ENCODE data around the gene ROBO2. TPM values are rescaled to one million over a fixed set of nuclear protein-coding genes. Genes with fewer than 3 reads are reported as not detected.
A peak's percentile ranks its signal among the peaks of the same experiment; 100 is the strongest.

Gene ROBO2
- total RNA-seq, 2 donors from 2014 or later, result 2.5 to 2.9 TPM

GRCh38 chr3:77042343-77042742, 2.4 kb downstream of the ROBO2 start:
- WGBS, 2 experiments (ENCODE audit: insufficient coverage in 1 of 2, insufficient read length in 1 of 2), result 98% methylated on average over 2 of the region's 2 CpGs; no CpG with 5 or more reads in 1 of the 2 experiments
- H3K9me3 Mint-ChIP-seq, result no peaks in the 10 kb centered on the region
- DNase-seq, result no peak
- Histone ChIP-seq H3K9me3 (ENCODE audit: control insufficient read depth, low read length) (no peaks in the 10 kb centered on the region), H3K4me1 (ENCODE audit: control insufficient read depth, insufficient read depth, low read length) (no peaks in the 10 kb centered on the region), H3K4me3 (ENCODE audit: low read length) (no peak overlapping the region), H3K27me3 (ENCODE audit: control insufficient read depth, insufficient read depth, low read length, poor library complexity, severe bottlenecking) (peaks cover 30% of the 10 kb centered on the region), H3K27ac (ENCODE audit: low read depth, low read length) (no peak overlapping the region), H3K9ac (ENCODE audit: extremely low read depth, low read length, poor library complexity, severe bottlenecking) (no peak overlapping the region), H3K36me3 (ENCODE audit: control insufficient read depth, insufficient read depth, low read length) (no peaks in the 10 kb centered on the region)
- TF ChIP-seq CTCF (conservative IDR thresholded peaks at IDR 0.05), result no peak
- H3K36me3 Mint-ChIP-seq (ENCODE audit: low read depth), result no peaks in the 10 kb centered on the region
- H3K27me3 Mint-ChIP-seq (ENCODE audit: insufficient read depth), result peaks cover 35% of the 10 kb centered on the region
- peaks cover 9% of the 10 kb centered on the region for H3K4me1 Mint-ChIP-seq
- H3K4me3 Mint-ChIP-seq, result no peak overlapping the region
- H3K27ac Mint-ChIP-seq, result no peak overlapping the region

GRCh38 chr3:77042882-77043281, 3.0 kb downstream of the ROBO2 start:
- H3K4me1 ChIP-seq (ENCODE audit: control insufficient read depth, insufficient read depth, low read length), result no peaks in the 10 kb centered on the region
- no peak overlapping the region for H3K27ac ChIP-seq (ENCODE audit: low read depth, low read length)
- no peak overlapping the region for H3K27ac Mint-ChIP-seq
- no peaks in the 10 kb centered on the region for H3K9me3 ChIP-seq (ENCODE audit: control insufficient read depth, low read length)
- H3K27me3 ChIP-seq (ENCODE audit: control insufficient read depth, insufficient read depth, low read length, poor library complexity, severe bottlenecking), result peaks cover 30% of the 10 kb centered on the region
- no peak for DNase-seq
- no peak overlapping the region for H3K4me3 ChIP-seq (ENCODE audit: low read length)
- peaks cover 9% of the 10 kb centered on the region for H3K4me1 Mint-ChIP-seq
- H3K36me3 ChIP-seq (ENCODE audit: control insufficient read depth, insufficient read depth, low read length), result no peaks in the 10 kb centered on the region
- H3K36me3 Mint-ChIP-seq (ENCODE audit: low read depth), result no peaks in the 10 kb centered on the region
- H3K27me3 Mint-ChIP-seq (ENCODE audit: insufficient read depth), result peaks cover 35% of the 10 kb centered on the region
- 26 to 50% methylated on average over 2 of the region's 2 CpGs for WGBS, 2 experiments (ENCODE audit: insufficient coverage in 1 of 2, insufficient read length in 1 of 2)
- no peaks in the 10 kb centered on the region for H3K9me3 Mint-ChIP-seq
- no peak overlapping the region for H3K4me3 Mint-ChIP-seq
- no peak overlapping the region for H3K9ac ChIP-seq (ENCODE audit: extremely low read depth, low read length, poor library complexity, severe bottlenecking)
- peak; percentile 65 for TF ChIP-seq CTCF (conservative IDR thresholded peaks at IDR 0.05)

DNA sequence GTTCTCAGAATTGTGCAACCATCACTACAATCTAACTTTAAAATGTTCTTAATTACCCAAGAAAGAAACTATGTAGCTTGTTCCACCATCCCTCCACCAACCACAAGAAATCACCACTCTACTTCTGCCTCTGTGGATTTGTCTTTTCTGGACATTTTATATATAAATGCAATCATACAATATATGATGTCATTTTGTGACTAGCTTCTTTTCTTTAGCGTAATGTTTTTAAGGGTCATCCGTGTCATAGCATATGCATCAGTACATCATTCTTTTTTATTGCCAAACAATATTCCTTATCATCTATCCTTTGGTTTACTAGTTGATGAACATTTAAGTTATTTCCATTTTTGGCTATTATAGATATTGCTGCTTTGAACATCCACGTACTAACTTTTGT, 5.8 kb downstream of the ROBO2 start:
- Histone ChIP-seq H3K9me3 (ENCODE audit: control insufficient read depth, low read length) (no peaks in the 10 kb centered on the region), H3K4me1 (ENCODE audit: control insufficient read depth, insufficient read depth, low read length) (no peaks in the 10 kb centered on the region), H3K27me3 (ENCODE audit: control insufficient read depth, insufficient read depth, low read length, poor library complexity, severe bottlenecking) (peaks cover 13% of the 10 kb centered on the region), H3K27ac (ENCODE audit: low read depth, low read length) (no peak overlapping the region), H3K4me3 (ENCODE audit: low read length) (no peak overlapping the region), H3K9ac (ENCODE audit: extremely low read depth, low read length, poor library complexity, severe bottlenecking) (no peak overlapping the region), H3K36me3 (ENCODE audit: control insufficient read depth, insufficient read depth, low read length) (no peaks in the 10 kb centered on the region)
- Mint-ChIP-seq H3K9me3 (no peaks in the 10 kb centered on the region), H3K27ac (no peak overlapping the region), H3K4me3 (no peak overlapping the region), H3K4me1 (peaks cover 5% of the 10 kb centered on the region), H3K27me3 (ENCODE audit: insufficient read depth) (peaks cover 20% of the 10 kb centered on the region), H3K36me3 (ENCODE audit: low read depth) (no peaks in the 10 kb centered on the region)
- DNase-seq, result no peak
- TF ChIP-seq CTCF (conservative IDR thresholded peaks at IDR 0.05), result no peak
- 95 to 100% methylated on average over 3 of the region's 3 CpGs for WGBS, 2 experiments (ENCODE audit: insufficient coverage in 1 of 2, insufficient read length in 1 of 2)
